GM21367 (cell line): Measurements from ENCODE around the gene LIMS1.
"Not testable (repeated sequence)": the region's sequence is repeated elsewhere in the genome, so short reads cannot be mapped to it uniquely, and the experiment has no call there.

Experiments
- ATAC-seq: cut with Tn5 transposase; IDR thresholded peaks from one replicate; pipeline ENCODE4 v1.9.1; 2021; ENCODE audit not compliant: unreplicated experiment

Gene LIMS1

GRCh38 chr2:108585436-108585835 is 51.2 kb downstream of the LIMS1 start:
- no peak for ATAC-seq

- ATAC-seq = no peak
Observed at GRCh38 chr2:108586116-108586515, 51.8 kb downstream of the LIMS1 start.

- no peak for ATAC-seq
Observed at GRCh38 chr2:108586631-108587030, 52.4 kb downstream of the LIMS1 start.

GRCh38 chr2:108587621-108588020 is 53.4 kb downstream of the LIMS1 start:
- ATAC-seq = no peak

DNA sequence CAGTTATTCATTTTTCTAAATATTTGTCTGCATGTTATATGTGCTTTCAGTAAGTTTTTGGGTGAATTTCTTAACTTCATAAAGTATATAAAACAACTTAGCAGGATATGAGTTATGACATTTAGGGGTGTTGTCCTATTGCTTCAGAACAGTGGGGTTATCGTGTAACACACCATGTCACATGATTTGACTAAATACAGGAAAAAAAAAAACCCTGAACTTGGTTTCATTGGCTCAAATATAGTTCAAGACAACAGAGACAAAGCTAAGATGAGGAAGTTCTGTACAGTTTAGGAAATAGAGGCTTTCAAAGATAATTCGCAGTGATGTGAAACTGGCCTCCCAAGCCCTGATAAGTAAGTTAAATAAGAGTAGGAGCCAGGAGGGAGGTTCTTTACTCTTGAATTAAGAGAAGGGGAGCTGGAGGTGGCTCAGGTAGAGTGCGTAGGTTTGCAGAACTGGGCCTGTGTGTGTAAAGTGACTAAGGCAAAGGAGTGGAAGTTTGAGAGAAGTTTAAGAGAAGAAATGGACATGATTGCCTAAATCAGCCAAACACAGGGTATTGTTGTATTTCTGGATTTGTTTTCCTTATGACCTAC is 53.9 kb downstream of the LIMS1 start:
- ATAC-seq = no peak

- ATAC-seq = no peak
Observed at GRCh38 chr2:108589372-108589771, 55.1 kb downstream of the LIMS1 start.

GRCh38 chr2:108589781-108590180 is 55.5 kb downstream of the LIMS1 start:
- ATAC-seq = no peak

- no peak for ATAC-seq
Observed at GRCh38 chr2:108591163-108591562, 56.9 kb downstream of the LIMS1 start.

DNA sequence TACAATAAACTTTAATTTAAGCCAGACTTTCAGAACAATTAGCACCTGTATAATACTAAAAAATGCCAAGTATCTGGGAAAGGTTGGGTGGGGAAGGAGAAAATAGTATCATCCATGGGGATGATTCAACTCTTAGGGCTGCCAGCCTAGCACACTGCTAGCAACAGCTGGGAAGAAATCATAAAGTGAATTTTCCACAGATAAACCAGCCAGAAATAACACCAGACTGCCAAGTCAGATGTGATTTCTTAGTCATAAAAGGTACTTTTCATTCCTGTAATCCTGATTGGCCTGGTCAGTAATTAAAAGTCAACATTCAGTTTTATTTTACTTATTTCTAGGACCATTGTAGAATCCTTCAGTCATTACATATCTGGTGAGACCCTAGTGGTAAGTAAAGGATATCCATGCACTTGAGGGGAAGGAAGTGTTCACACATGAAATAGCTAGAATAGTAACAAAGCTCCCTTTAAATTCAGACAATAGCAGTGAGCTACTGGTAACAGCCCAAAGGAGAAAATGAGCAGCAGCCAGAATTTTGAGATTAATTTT is 59.4 kb downstream of the LIMS1 start:
- ATAC-seq = no peak

DNA sequence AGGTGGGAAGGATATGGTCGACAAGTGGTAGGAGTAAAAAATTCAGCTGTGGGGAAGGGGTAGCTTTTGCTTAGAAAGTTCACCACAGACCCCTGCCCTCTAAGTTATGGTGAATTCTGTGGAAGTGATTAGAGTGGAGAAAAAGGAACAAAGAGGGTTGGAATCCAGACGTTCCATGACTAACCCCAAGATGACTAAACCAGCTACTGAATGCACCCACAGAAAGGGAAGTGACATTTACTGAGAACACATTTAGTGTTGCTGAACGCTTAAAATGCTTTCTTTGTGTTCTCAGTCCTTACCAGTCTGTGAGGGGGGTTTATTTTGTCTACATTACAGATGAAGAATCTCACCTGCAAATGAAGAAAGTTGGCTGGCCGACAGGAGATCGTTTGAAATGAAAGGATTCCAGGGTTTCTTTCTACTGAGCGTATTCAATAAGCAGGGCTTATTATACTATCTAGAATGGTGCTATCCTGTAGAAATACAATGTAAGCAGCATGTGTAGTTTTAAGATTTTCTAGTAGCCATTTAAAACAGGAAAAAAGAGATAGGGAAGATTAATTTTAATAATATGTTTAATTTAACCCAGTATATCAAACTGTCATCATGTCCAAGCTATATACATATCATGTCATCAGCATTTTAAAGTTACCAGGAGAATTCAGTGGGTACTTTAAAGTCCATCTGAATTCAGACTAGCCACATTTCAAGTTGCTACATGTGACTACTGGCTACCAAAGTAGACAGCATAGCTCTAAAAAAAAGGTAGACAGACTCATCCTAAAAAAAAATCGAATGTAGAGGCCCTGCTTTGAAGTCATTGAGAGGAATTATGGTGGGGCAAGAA is 60.1 kb downstream of the LIMS1 start:
- peak; percentile 89 for ATAC-seq

DNA sequence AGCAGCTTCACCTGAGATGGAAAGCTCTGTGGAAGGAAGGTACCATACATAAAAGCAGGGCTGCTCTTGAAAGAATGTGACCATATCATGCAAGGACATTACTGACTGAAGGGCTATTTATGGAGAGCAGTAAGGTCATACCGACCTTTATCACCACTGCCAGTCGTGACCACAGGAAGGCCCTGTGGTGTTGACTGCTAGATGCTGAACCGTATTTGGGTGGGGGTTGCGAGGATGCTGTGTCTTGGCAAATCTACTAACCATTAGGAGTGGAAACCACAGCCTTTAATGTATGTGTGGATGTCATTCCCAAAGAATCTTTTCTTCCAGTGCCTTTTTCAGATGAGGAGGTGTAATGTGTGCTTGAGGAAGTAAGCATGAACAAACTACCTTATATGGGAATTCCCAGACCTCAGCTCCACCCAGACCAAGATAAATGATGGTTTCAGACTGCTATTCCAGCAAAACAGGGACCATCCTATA is 60.8 kb downstream of the LIMS1 start:
- peak; percentile 44 for ATAC-seq

DNA sequence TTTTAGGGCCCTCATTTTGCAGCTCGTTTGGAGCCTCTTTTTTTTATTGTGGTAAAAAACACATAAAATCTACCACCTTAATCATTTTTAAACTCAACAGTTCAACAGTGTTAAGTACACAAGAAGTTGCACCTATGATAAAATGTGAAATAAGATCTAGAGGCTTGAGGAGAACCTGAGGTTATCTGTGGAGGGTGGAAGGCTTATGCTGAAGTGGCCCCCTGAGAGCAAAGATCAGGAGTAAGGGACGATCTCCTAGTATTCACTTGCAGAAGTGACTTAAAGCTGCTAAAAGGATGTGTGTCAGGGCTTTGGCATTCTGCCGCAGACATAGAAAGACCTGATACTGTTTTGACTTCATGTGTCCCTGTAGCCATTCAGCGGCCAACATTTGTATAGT is 61.5 kb downstream of the LIMS1 start:
- ATAC-seq = not testable (repeated sequence)

GRCh38 chr2:108597105-108597744 is 63.0 kb downstream of the LIMS1 start:
- not testable (repeated sequence) for ATAC-seq

GRCh38 chr2:108601199-108601598 is 66.9 kb downstream of the LIMS1 start:
- ATAC-seq = not testable (repeated sequence)

GRCh38 chr2:108602422-108602821 is 68.2 kb downstream of the LIMS1 start:
- no peak for ATAC-seq

- no peak for ATAC-seq
Observed at GRCh38 chr2:108604196-108604595, 69.9 kb downstream of the LIMS1 start.

DNA sequence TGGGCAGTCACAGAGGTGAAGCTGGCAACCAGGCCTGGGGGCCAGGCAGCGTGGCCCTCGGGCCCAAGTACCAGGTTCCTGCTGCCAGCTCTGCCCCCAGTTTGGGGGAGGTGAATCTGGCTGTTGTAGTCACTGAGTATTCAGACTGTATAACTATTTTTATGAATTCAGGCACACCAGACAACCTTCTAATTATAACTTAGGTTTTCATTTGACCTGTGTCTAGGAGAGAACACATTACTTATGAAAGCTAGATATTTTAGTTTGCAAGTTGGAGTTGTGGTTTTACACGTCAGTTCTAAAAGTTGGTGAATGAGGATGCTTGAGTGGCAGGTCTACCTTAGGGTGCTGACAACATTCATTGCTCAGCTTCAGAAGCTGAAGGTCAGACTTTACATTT is 71.7 kb downstream of the LIMS1 start:
- ATAC-seq = no peak

- no peak for ATAC-seq
Observed at GRCh38 chr2:108607706-108608301, 73.5 kb downstream of the LIMS1 start.

GRCh38 chr2:108611021-108611420 is 76.8 kb downstream of the LIMS1 start:
- ATAC-seq = no peak

- ATAC-seq = peak; percentile 75
Observed at GRCh38 chr2:108612153-108612513, 77.9 kb downstream of the LIMS1 start.

DNA sequence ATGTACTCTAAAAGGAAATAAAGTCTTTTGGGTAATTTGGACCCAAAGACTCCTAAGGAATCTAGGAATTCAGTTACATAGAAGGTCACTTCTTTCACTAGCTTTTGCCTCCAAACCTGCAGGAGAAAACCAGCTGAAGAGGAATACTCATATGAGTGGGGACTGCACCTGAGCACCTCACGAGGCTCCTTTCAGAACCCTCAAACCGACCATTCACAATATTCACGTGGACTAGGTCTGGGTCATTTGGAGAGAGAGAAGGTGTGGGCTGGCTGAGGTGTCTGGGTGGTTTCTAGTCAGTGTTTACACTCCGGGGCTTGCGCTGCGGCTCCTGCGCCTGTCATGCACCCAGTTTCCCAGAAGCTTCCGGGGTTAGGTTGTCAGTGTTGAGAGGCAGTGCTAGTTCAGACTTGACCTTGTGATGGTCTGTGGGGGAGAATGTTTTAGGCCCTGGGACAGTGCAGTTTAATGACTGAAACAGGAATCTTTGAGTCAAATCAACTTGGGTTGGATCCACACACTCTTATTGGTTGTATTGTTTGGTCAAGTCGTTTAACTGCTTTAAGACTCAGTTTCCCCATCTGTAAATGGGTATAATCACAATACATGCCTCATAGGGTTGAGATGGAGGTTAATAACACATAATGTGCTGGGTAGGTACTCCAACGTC is 78.4 kb downstream of the LIMS1 start:
- ATAC-seq = peak; percentile 71
